Right ventricle myocardium superior (tissue), 1 donor: ENCODE data around the gene UPK3BL1. TPM values are rescaled to one million over a fixed set of nuclear protein-coding genes. Genes with fewer than 3 reads are reported as not detected.
A peak's percentile ranks its signal among the peaks of the same experiment; 100 is the strongest.
"Not testable (repeated sequence)": the region's sequence is repeated elsewhere in the genome, so short reads cannot be mapped to it uniquely, and the experiment has no call there.

Source experiments
- ATAC-seq: fragments of 200-7000 bp; cut with Tn5 transposase; one replicate; pipeline ENCODE4 v1.9.1; 2020; ENCODE audit warnings: mild to moderate bottlenecking; ENCODE audit not compliant: poor library complexity
- DNase-seq: peaks from one replicate; pipeline ENCODE4 v3.0.0-alpha.2; 2020
- intact Hi-C: fragments of 100-400 bp; cut with DNase I; formaldehyde crosslinking; loops from one replicate; pipeline ENCODE4 v1.11.2; 2022
- total RNA-seq: library from RNA; stranded (reverse); fragmentation: NEBNext Ultra II Directional; extraction: Animal tissue kit (Norgen Biotek cat#: 25700); gene quantifications from one replicate; pipeline ENCODE4 v1.2.1, GENCODE V29; 2021
- donor health status: DM: no; HTN: yes; CAD: no; lungs with severe emphysema.

Gene UPK3BL1
- total RNA-seq, 1 donor from 2014 or later: 12.2 TPM

- ATAC-seq, intact Hi-C loops, DNase-seq: not testable (repeated sequence)
Observed at GRCh38 chr7:102596036-102596435, 46.6 kb downstream of the UPK3BL1 start.

- intact Hi-C loops, DNase-seq: not testable (repeated sequence)
- ATAC-seq: peak; percentile 58
Observed at GRCh38 chr7:102593637-102594334, 48.8 kb downstream of the UPK3BL1 start.

- intact Hi-C loops: not testable (repeated sequence)
- DNase-seq (peak; percentile 54), ATAC-seq (peak; percentile 90)
Observed at GRCh38 chr7:102592477-102593019, 50.0 kb downstream of the UPK3BL1 start.

GRCh38 chr7:102589857-102590256 lies 52.7 kb downstream of the UPK3BL1 start:
- DNase-seq, intact Hi-C loops: not testable (repeated sequence)
- ATAC-seq: peak; percentile 6

Other genes starting within 250 kb of the UPK3BL1 start
- 9.8 TPM for gene PRKRIP1, start 246.4 kb downstream of the UPK3BL1 start, total RNA-seq
- gene ORAI2, start 209.2 kb downstream of the UPK3BL1 start, total RNA-seq: 4.3 TPM
- gene ALKBH4, start 177.9 kb downstream of the UPK3BL1 start, total RNA-seq: 5.3 TPM
- 9.7 TPM for gene LRWD1, start 177.8 kb downstream of the UPK3BL1 start, total RNA-seq
- 51.3 TPM for gene POLR2J, start 163.9 kb downstream of the UPK3BL1 start, total RNA-seq
- gene RASA4B, start 125.0 kb downstream of the UPK3BL1 start, total RNA-seq: 9.3 TPM
- gene UPK3BL2, start 99.1 kb downstream of the UPK3BL1 start, total RNA-seq: 4.4 TPM
- not detected for gene SPDYE2, start 91.6 kb downstream of the UPK3BL1 start, total RNA-seq
- 12.0 TPM for gene POLR2J3, start 70.2 kb downstream of the UPK3BL1 start, total RNA-seq
- gene RASA4, start 26.0 kb downstream of the UPK3BL1 start, total RNA-seq: 16.6 TPM
- gene SPDYE2B, start 7.5 kb upstream of the UPK3BL1 start, total RNA-seq: not detected
- gene POLR2J2, start 28.9 kb upstream of the UPK3BL1 start, total RNA-seq: 1.7 TPM
- gene FAM185A, start 106.2 kb upstream of the UPK3BL1 start, total RNA-seq: 8.5 TPM